ENCODE results near the gene SAFB.

DNA sequence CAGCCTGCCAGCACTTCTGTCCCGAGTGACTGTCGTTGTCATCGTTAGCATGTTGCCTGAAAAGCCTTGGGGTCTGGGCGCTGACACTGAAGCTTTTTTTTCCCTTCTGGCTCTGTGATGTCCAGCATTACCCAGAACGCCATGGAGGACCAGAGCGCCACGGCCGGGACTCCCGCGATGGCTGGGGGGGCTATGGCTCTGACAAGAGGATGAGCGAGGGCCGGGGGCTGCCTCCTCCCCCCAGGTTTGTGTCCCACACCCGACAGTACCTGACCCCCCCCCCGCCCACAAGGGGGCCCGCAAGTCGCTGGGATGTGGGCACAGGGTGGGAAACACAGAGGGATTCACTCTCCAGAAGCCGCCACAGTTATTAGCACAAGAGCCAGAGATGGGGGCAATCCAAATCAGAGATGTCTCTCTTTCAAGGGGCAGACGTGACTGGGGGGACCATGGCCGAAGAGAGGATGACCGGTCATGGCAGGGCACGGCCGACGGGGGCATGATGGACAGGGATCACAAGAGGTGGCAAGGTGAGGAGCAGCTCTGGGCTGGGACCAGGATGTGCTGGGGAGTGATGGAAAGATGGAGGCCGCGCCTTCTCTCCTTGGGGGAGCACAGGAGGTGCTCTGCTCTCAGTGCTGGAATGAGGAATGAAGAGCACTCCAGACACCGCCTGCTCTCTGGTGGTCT, 44.2 kb downstream of the SAFB start:
- TF ChIP-seq, protein P1, sequence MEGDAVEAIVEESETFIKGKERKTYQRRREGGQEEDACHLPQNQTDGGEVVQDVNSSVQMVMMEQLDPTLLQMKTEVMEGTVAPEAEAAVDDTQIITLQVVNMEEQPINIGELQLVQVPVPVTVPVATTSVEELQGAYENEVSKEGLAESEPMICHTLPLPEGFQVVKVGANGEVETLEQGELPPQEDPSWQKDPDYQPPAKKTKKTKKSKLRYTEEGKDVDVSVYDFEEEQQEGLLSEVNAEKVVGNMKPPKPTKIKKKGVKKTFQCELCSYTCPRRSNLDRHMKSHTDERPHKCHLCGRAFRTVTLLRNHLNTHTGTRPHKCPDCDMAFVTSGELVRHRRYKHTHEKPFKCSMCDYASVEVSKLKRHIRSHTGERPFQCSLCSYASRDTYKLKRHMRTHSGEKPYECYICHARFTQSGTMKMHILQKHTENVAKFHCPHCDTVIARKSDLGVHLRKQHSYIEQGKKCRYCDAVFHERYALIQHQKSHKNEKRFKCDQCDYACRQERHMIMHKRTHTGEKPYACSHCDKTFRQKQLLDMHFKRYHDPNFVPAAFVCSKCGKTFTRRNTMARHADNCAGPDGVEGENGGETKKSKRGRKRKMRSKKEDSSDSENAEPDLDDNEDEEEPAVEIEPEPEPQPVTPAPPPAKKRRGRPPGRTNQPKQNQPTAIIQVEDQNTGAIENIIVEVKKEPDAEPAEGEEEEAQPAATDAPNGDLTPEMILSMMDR (IDR thresholded peaks at IDR 0.05), result no peak
- TF ChIP-seq EZH2 (IDR thresholded peaks at IDR 0.05) (no peak), EZH2phosphoT487 (IDR thresholded peaks at IDR 0.05) (no peak)

All from neural progenitor cell (in vitro differentiated cells).